Large intestine (tissue), 3 donors: ENCODE results near the gene EMD. TPM values are rescaled to one million over a fixed set of nuclear protein-coding genes. Genes with fewer than 3 reads are reported as not detected.

Experiments
- DNase-seq, 2 donors: peaks; one replicate each; pipeline versions ENCODE4 v3.0.0 to v3.0.0-alpha.2; 2013
- H3K27ac ChIP-seq: one replicate; pipeline ENCODE4 v1.5.1; 2013; ENCODE audit warnings: low read length
- H3K27me3 ChIP-seq: 2 replicates; pipeline ENCODE4 v1.6.1; 2013; ENCODE audit warnings: low read length; ENCODE audit not compliant: control insufficient read depth, insufficient read depth
- H3K36me3 ChIP-seq: 2 replicates; pipeline ENCODE4 v1.6.1; 2013; ENCODE audit warnings: low read length; ENCODE audit not compliant: control insufficient read depth, insufficient read depth
- H3K4me1 ChIP-seq: one replicate; pipeline ENCODE4 v1.6.1; 2013; ENCODE audit warnings: low read length; ENCODE audit not compliant: control insufficient read depth, insufficient read depth
- H3K4me3 ChIP-seq: one replicate; pipeline ENCODE4 v1.5.1; 2013; ENCODE audit warnings: low read length
- H3K9me3 ChIP-seq: one replicate; pipeline ENCODE4 v1.6.1; 2013; ENCODE audit warnings: mild to moderate bottlenecking, low read depth, low read length, moderate library complexity; ENCODE audit not compliant: control insufficient read depth
- WGBS: methylation state at CpG from one replicate; pipeline ENCODE4 v1.1.5; 2013; ENCODE audit warnings: low lambda C conversion rate; ENCODE audit not compliant: insufficient coverage; 5-methylcytosine and 5-hydroxymethylcytosine counted together
- polyA plus RNA-seq: library from polyadenylated mRNA; unstranded; fragments of 120-200 nt; gene quantifications from one replicate; pipeline ENCODE4 v1.2.1, GENCODE V29; 2013

EMD gene
- polyA plus RNA-seq, 1 donor = 50.1 TPM

- DNase-seq = no peak
- H3K4me3 ChIP-seq = no peak overlapping the region
- H3K27ac ChIP-seq = no peak overlapping the region
- H3K36me3 ChIP-seq = peaks cover 35% of the 10 kb centered on the region
- H3K27me3 ChIP-seq = no peaks in the 10 kb centered on the region
- peaks cover 2% of the 10 kb centered on the region for H3K4me1 ChIP-seq
- H3K9me3 ChIP-seq = no peaks in the 10 kb centered on the region
- no CpG with 5 or more reads among the region's 30 CpGs for WGBS
Observed at GRCh38 chrX:154355094-154355775, 23.9 kb upstream of the EMD start.

- Histone ChIP-seq H3K4me3 (no peak overlapping the region), H3K27me3 (no peaks in the 10 kb centered on the region), H3K36me3 (peaks cover 32% of the 10 kb centered on the region), H3K4me1 (peaks cover 2% of the 10 kb centered on the region), H3K27ac (no peak overlapping the region), H3K9me3 (no peaks in the 10 kb centered on the region)
- WGBS = no CpG with 5 or more reads among the region's 12 CpGs
- DNase-seq = no peak
Observed at GRCh38 chrX:154355776-154356140, 23.3 kb upstream of the EMD start.

GRCh38 chrX:154356596-154356995, 22.5 kb upstream of the EMD start:
- WGBS = no CpG with 5 or more reads among the region's 13 CpGs
- no peak overlapping the region for H3K27ac ChIP-seq
- H3K9me3 ChIP-seq = no peaks in the 10 kb centered on the region

GRCh38 chrX:154357205-154357604, 21.9 kb upstream of the EMD start:
- Histone ChIP-seq H3K4me1 (no peaks in the 10 kb centered on the region), H3K27ac (no peak overlapping the region), H3K9me3 (no peaks in the 10 kb centered on the region), H3K36me3 (peaks cover 29% of the 10 kb centered on the region), H3K27me3 (no peaks in the 10 kb centered on the region), H3K4me3 (no peak overlapping the region)
- no peak for DNase-seq
- WGBS = no CpG with 5 or more reads among the region's 27 CpGs

More at GRCh38 chrX:154356596-154356995, 22.5 kb upstream of the EMD start:
- H3K27me3 ChIP-seq = no peaks in the 10 kb centered on the region
- H3K4me3 ChIP-seq = no peak overlapping the region
- peaks cover 30% of the 10 kb centered on the region for H3K36me3 ChIP-seq
- H3K4me1 ChIP-seq = no peaks in the 10 kb centered on the region
- DNase-seq = no peak

GRCh38 chrX:154358011-154358410, 21.1 kb upstream of the EMD start:
- peaks cover 29% of the 10 kb centered on the region for H3K36me3 ChIP-seq
- DNase-seq = no peak
- H3K9me3 ChIP-seq = no peaks in the 10 kb centered on the region
- WGBS = 80% methylated on average over 1 of the region's 11 CpGs
- H3K4me1 ChIP-seq = no peaks in the 10 kb centered on the region
- H3K27ac ChIP-seq = no peak overlapping the region
- H3K27me3 ChIP-seq = no peaks in the 10 kb centered on the region
- H3K4me3 ChIP-seq = no peak overlapping the region

- no CpG with 5 or more reads among the region's 6 CpGs for WGBS
- Histone ChIP-seq H3K27me3 (no peaks in the 10 kb centered on the region), H3K4me3 (no peak overlapping the region), H3K27ac (no peak overlapping the region), H3K36me3 (peaks cover 31% of the 10 kb centered on the region), H3K4me1 (no peaks in the 10 kb centered on the region), H3K9me3 (no peaks in the 10 kb centered on the region)
- DNase-seq = no peak
Observed at GRCh38 chrX:154358829-154359228, 20.3 kb upstream of the EMD start.

GRCh38 chrX:154359362-154360154, 19.5 kb upstream of the EMD start:
- no CpG with 5 or more reads among the region's 41 CpGs for WGBS
- Histone ChIP-seq H3K9me3 (no peaks in the 10 kb centered on the region), H3K27me3 (no peaks in the 10 kb centered on the region), H3K4me3 (no peak overlapping the region), H3K36me3 (peaks cover 30% of the 10 kb centered on the region), H3K4me1 (no peaks in the 10 kb centered on the region), H3K27ac (no peak overlapping the region)
- no peak for DNase-seq

GRCh38 chrX:154360155-154360713, 18.9 kb upstream of the EMD start:
- peaks cover 35% of the 10 kb centered on the region for H3K36me3 ChIP-seq
- H3K4me3 ChIP-seq = no peak overlapping the region
- no peaks in the 10 kb centered on the region for H3K27me3 ChIP-seq
- peaks cover 1% of the 10 kb centered on the region for H3K9me3 ChIP-seq
- H3K27ac ChIP-seq = no peak overlapping the region
- DNase-seq = no peak
- WGBS = no CpG with 5 or more reads among the region's 34 CpGs
- no peaks in the 10 kb centered on the region for H3K4me1 ChIP-seq

- H3K4me1 ChIP-seq = no peaks in the 10 kb centered on the region
- H3K36me3 ChIP-seq = peaks cover 36% of the 10 kb centered on the region
- no peak overlapping the region for H3K4me3 ChIP-seq
- no peak for DNase-seq
- no peaks in the 10 kb centered on the region for H3K27me3 ChIP-seq
- H3K9me3 ChIP-seq = peaks cover 3% of the 10 kb centered on the region
- no CpG with 5 or more reads among the region's 30 CpGs for WGBS
- no peak overlapping the region for H3K27ac ChIP-seq
Observed at GRCh38 chrX:154362085-154362742, 16.9 kb upstream of the EMD start.

GRCh38 chrX:154363706-154364439, 15.2 kb upstream of the EMD start:
- Histone ChIP-seq H3K4me1 (peaks cover 4% of the 10 kb centered on the region), H3K4me3 (no peak overlapping the region), H3K27ac (no peak overlapping the region), H3K9me3 (peaks cover 3% of the 10 kb centered on the region), H3K27me3 (no peaks in the 10 kb centered on the region), H3K36me3 (peaks cover 36% of the 10 kb centered on the region)
- no CpG with 5 or more reads among the region's 20 CpGs for WGBS
- no peak for DNase-seq
